ENCODE measurements around the gene SLC25A29.
"Not testable (repeated sequence)": the region's sequence is repeated elsewhere in the genome, so short reads cannot be mapped to it uniquely, and the experiment has no call there.

Gene SLC25A29

GRCh38 chr14:100292301-100292775 lies 13.9 kb downstream of the SLC25A29 start:
- no peak overlapping the region for H3K4me3 ChIP-seq (ENCODE audit: low read depth, low read length)
- ChIA-PET CTCF (interaction anchor here (4.2 to 14.1 kb wide), 2 partner anchors 8 to 11 kb away, joined by 26 to 141 read pairs; no protein-coding TSS in a partner anchor), POLR2A (no interaction called here)
- DNase-seq (ENCODE audit: low read depth, low spot score) = no peak
- no peak for TF ChIP-seq CTCF (IDR thresholded peaks at IDR 0.05; ENCODE audit: insufficient read depth, low read length, missing control alignments)

- CTCF ChIA-PET = interaction anchor here (2.2 to 14.1 kb wide), 3 partner anchors 7 to 12 kb away, joined by 8 to 141 read pairs (median 26); no protein-coding TSS in a partner anchor
- POLR2A ChIA-PET = no interaction called here
- no peak for TF ChIP-seq CTCF (IDR thresholded peaks at IDR 0.05; ENCODE audit: insufficient read depth, low read length, missing control alignments)
- no peak for DNase-seq (ENCODE audit: low read depth, low spot score)
- H3K4me3 ChIP-seq (ENCODE audit: low read depth, low read length) = no peak overlapping the region
These were observed 14.8 kb downstream of the SLC25A29 start for GRCh38 chr14:100291305-100292075.

GRCh38 chr14:100290607-100291304 lies 15.5 kb downstream of the SLC25A29 start:
- no peak for TF ChIP-seq CTCF (IDR thresholded peaks at IDR 0.05; ENCODE audit: insufficient read depth, low read length, missing control alignments)
- CTCF ChIA-PET = interaction anchor here (1.0 to 2.2 kb wide), 4 partner anchors 12 to 94 kb away, joined by 3 to 8 read pairs (median 6); no protein-coding TSS in a partner anchor
- DNase-seq (ENCODE audit: low read depth, low spot score) = no peak
- POLR2A ChIA-PET = no interaction called here
- H3K4me3 ChIP-seq (ENCODE audit: low read depth, low read length) = no peak overlapping the region

- ChIA-PET POLR2A (no interaction called here), CTCF (interaction anchor here (1.0 to 2.2 kb wide), 4 partner anchors 11 to 94 kb away, joined by 3 to 8 read pairs (median 6); no protein-coding TSS in a partner anchor)
- TF ChIP-seq CTCF (IDR thresholded peaks at IDR 0.05; ENCODE audit: insufficient read depth, low read length, missing control alignments) = no peak
- DNase-seq (ENCODE audit: low read depth, low spot score) = no peak
- no peak overlapping the region for H3K4me3 ChIP-seq (ENCODE audit: low read depth, low read length)
These were observed 16.2 kb downstream of the SLC25A29 start for GRCh38 chr14:100289916-100290606.

- DNase-seq (ENCODE audit: low read depth, low spot score) = no peak
- ChIA-PET CTCF (interaction anchor here (0.8 to 8.5 kb wide), 4 partner anchors 10 to 19 kb away, joined by 3 to 141 read pairs (median 6); no protein-coding TSS in a partner anchor), POLR2A (no interaction called here)
- no peak overlapping the region for H3K4me3 ChIP-seq (ENCODE audit: low read depth, low read length)
- no peak for TF ChIP-seq CTCF (IDR thresholded peaks at IDR 0.05; ENCODE audit: insufficient read depth, low read length, missing control alignments)
These were observed 17.7 kb downstream of the SLC25A29 start for GRCh38 chr14:100288382-100289185.

- CTCF ChIA-PET = interaction anchor here (0.8 to 8.5 kb wide), 3 partner anchors 9 to 19 kb away, joined by 3 to 141 read pairs (median 3); no protein-coding TSS in a partner anchor
- POLR2A ChIA-PET; DNase-seq (ENCODE audit: low read depth, low spot score); H3K4me3 ChIP-seq (ENCODE audit: low read depth, low read length): not testable (repeated sequence)
These were observed 18.3 kb downstream of the SLC25A29 start for GRCh38 chr14:100287998-100288295.

Data from AG04449 (cell line).